IPS DF 6.9 (cell line): ENCODE data around the gene ODAPH.

Experiments used
- DNase-seq: peaks from one replicate; pipeline ENCODE4 v3.0.0-alpha.2; 2013; ENCODE audit warnings: low read depth, low spot score
- H3K27ac ChIP-seq: one replicate; pipeline ENCODE4 v1.5.1; 2013; ENCODE audit warnings: low read length, control low read depth
- H3K27me3 ChIP-seq: 2 replicates; pipeline ENCODE4 v1.6.1; 2013; ENCODE audit warnings: mild to moderate bottlenecking, low read length; ENCODE audit not compliant: control insufficient read depth, insufficient read depth
- H3K36me3 ChIP-seq: 2 replicates; pipeline ENCODE4 v1.6.1; 2013; ENCODE audit warnings: low read length; ENCODE audit not compliant: control insufficient read depth, insufficient read depth
- H3K4me1 ChIP-seq: 2 replicates; pipeline ENCODE4 v1.6.1; 2013; ENCODE audit warnings: low read length; ENCODE audit not compliant: control insufficient read depth, insufficient read depth
- H3K4me3 ChIP-seq: 2 replicates; pipeline ENCODE4 v1.5.1; 2013; ENCODE audit warnings: mild to moderate bottlenecking, low read length
- H3K9me3 ChIP-seq: 2 replicates; pipeline ENCODE4 v1.6.1; 2013; ENCODE audit warnings: low read length, inconsistent platforms; ENCODE audit not compliant: control insufficient read depth, insufficient read depth
- WGBS: extraction: QIAGEN DNeasy Blood & Tissue Kit; methylation state at CpG from one replicate; pipeline ENCODE4 v1.1.7; 2013; ENCODE audit warnings: mixed read lengths, missing lambda C conversion rate; ENCODE audit not compliant: insufficient read length, insufficient coverage; 5-methylcytosine and 5-hydroxymethylcytosine counted together

ODAPH gene

DNA sequence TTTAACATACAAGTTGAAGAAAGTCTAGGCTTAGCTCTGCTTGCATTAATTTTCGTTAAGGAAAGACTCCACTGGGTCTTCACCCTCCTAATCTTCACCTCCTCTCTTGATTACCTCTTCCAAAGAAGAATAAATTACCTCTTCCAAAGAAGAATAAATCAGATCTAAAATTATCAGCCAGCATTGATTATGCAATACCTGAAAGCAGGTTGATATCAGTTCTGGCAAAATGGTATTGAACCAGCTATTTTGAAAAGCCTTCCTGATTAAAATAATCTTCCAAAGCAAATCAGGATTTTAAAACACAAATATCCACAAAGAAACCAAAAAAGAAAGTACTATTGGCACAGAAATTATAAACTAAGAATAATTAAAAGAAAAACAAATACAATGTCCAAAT lies 37.5 kb downstream of the ODAPH start:
- WGBS = no CpG with 5 or more reads among the region's 1 CpG
- Histone ChIP-seq H3K4me1 (no peaks in the 10 kb centered on the region), H3K27ac (no peak overlapping the region)

GRCh38 chr4:75596061-75596460 lies 40.2 kb downstream of the ODAPH start:
- Histone ChIP-seq H3K9me3 (no peaks in the 10 kb centered on the region), H3K36me3 (no peaks in the 10 kb centered on the region), H3K27me3 (no peaks in the 10 kb centered on the region), H3K27ac (no peak overlapping the region), H3K4me1 (no peaks in the 10 kb centered on the region), H3K4me3 (no peak overlapping the region)
- no CpG with 5 or more reads among the region's 3 CpGs for WGBS
- no peak for DNase-seq

More for the DNA sequence above, 37.5 kb downstream of the ODAPH start:
- H3K27me3 ChIP-seq = no peaks in the 10 kb centered on the region
- H3K4me3 ChIP-seq = no peak overlapping the region
- no peak for DNase-seq
- H3K9me3 ChIP-seq = no peaks in the 10 kb centered on the region
- H3K36me3 ChIP-seq = no peaks in the 10 kb centered on the region

DNA sequence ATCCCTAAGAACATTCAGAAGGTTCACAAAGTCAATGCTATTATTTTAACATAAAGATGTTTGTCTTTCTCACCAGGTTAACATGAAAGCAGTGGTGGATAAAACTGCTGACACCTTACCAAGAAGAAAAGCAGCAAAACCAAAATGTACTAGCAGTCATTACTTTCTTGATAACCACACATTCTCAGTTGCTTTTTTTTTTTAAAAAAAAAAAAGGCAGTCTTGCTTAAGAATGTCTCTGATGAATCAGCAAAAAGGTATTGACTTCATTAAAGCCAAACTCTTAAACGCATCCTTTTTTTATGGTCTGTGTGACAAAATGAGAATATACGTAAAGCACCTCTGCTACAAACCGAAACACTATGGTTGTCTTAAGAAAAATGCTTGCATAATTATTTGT lies 42.5 kb downstream of the ODAPH start:
- H3K4me1 ChIP-seq = no peaks in the 10 kb centered on the region
- no peaks in the 10 kb centered on the region for H3K27me3 ChIP-seq
- DNase-seq = no peak
- no peak overlapping the region for H3K4me3 ChIP-seq
- H3K36me3 ChIP-seq = no peaks in the 10 kb centered on the region
- no peaks in the 10 kb centered on the region for H3K9me3 ChIP-seq
- no peak overlapping the region for H3K27ac ChIP-seq
- WGBS = no CpG with 5 or more reads among the region's 3 CpGs

- no peaks in the 10 kb centered on the region for H3K9me3 ChIP-seq
- no peak overlapping the region for H3K27ac ChIP-seq
- no peak for DNase-seq
- no peaks in the 10 kb centered on the region for H3K4me1 ChIP-seq
- H3K4me3 ChIP-seq = no peak overlapping the region
- WGBS = no CpG with 5 or more reads among the region's 4 CpGs
- no peaks in the 10 kb centered on the region for H3K27me3 ChIP-seq
- no peaks in the 10 kb centered on the region for H3K36me3 ChIP-seq
Observed at GRCh38 chr4:75599647-75600046, 43.8 kb downstream of the ODAPH start.

- Histone ChIP-seq H3K27ac (no peak overlapping the region), H3K4me1 (no peaks in the 10 kb centered on the region), H3K36me3 (no peaks in the 10 kb centered on the region), H3K4me3 (no peak overlapping the region), H3K9me3 (no peaks in the 10 kb centered on the region), H3K27me3 (no peaks in the 10 kb centered on the region)
- no CpG with 5 or more reads among the region's 4 CpGs for WGBS
- no peak for DNase-seq
Observed at GRCh38 chr4:75605928-75606327, 50.1 kb downstream of the ODAPH start.

DNA sequence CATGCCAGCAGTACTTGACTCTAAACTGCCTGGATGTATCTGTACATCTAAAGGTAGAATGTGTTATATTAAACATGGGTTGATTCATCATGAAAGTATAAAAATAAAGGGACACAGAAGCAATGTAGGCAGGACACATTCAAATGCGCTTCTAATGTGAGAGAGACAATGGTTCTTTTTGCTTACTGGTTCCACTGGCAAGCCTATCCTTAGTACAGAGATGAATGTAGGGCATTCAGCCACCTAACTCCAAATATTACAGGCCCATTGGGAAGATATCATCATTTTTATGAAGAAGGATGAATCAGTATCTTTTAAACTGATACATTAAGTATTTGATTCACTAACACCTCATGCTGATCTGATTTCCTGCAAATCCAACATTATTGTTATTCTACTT lies 56.4 kb downstream of the ODAPH start:
- DNase-seq = no peak
- Histone ChIP-seq H3K27ac (no peak overlapping the region), H3K27me3 (no peaks in the 10 kb centered on the region), H3K4me1 (no peaks in the 10 kb centered on the region), H3K4me3 (no peak overlapping the region), H3K36me3 (no peaks in the 10 kb centered on the region), H3K9me3 (no peaks in the 10 kb centered on the region)
- no CpG with 5 or more reads among the region's 1 CpG for WGBS
